Measurements from ENCODE around the gene CTNNBIP1.

The CTNNBIP1 gene

GRCh38 chr1:9874959-9875635 lies 35.0 kb downstream of the CTNNBIP1 start:
- DNase-seq = peak; percentile 18 to 64 (median 50)

DNA sequence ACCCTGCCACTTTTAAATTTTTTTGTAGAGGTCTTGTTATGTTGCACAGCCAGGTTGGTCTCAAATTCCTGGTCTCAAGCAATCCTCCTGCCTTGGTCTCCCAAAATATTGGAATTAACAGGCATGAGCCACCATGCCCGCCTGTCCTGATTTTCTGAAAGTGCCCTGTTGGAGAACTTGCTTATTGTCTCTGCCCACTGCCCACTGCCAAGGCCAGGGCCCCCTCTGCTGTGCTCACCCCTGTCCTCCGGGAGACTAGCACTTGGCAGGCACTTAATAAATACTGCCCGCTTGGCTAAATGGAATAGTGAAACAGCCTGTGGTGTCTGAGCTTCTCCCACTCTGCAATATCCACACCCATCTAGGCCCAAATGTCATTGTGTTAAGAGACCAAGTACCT lies 35.7 kb downstream of the CTNNBIP1 start:
- DNase-seq = no peak

- no peak for DNase-seq
These were observed 36.1 kb downstream of the CTNNBIP1 start for GRCh38 chr1:9873992-9874391.

- DNase-seq = no peak
These were observed 36.7 kb downstream of the CTNNBIP1 start for GRCh38 chr1:9873385-9873784.

- DNase-seq = no peak
These were observed 37.5 kb downstream of the CTNNBIP1 start for GRCh38 chr1:9872430-9873165.

GRCh38 chr1:9871707-9872425 lies 38.2 kb downstream of the CTNNBIP1 start:
- no peak for DNase-seq

GRCh38 chr1:9871021-9871420 lies 39.0 kb downstream of the CTNNBIP1 start:
- no peak for DNase-seq

GRCh38 chr1:9870572-9870971 lies 39.5 kb downstream of the CTNNBIP1 start:
- no peak for DNase-seq

GRCh38 chr1:9869831-9870251 lies 40.2 kb downstream of the CTNNBIP1 start:
- DNase-seq = no peak

DNA sequence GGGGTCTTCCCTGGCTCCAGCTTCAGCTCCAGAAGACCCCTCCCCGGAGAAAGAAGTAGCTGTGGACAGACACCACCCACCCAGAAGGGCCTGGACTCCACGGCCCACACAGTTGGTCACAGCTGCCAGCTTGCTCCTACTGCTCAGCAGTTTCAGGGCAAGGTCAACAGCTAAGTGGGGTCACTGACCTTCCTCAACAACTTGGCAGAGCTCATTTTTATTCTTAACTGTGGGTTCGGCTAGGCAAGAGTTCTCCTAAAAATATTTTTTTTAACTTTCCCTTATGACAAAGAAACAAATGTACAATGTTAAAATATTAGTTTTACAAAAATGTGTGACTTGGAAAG lies 41.9 kb downstream of the CTNNBIP1 start:
- DNase-seq = no peak

- peak; percentile 77 to 91 (median 88) for DNase-seq
These were observed 42.4 kb downstream of the CTNNBIP1 start for GRCh38 chr1:9867408-9868243.

DNA sequence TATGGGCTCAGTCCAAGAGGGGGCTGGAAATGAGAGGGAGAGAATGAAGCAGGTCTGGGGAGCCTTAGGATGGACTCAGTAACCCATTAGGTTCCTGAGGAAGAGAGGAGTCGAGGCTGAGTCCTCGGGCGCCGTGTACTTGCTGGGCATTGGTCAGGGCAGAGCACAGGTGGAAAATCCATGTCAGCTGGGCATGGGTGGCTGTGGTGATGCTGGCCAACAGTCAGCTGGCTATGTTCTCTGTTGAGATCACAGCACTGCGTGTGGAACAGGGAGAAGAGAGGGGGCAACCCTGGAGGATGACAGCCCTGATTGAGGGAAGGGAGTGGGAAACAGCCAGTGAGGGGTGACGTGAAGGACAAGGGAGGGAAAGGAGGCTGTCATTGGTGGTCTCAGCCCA lies 43.2 kb downstream of the CTNNBIP1 start:
- no peak for DNase-seq

GRCh38 chr1:9865724-9866123 lies 44.3 kb downstream of the CTNNBIP1 start:
- DNase-seq = no peak

DNA sequence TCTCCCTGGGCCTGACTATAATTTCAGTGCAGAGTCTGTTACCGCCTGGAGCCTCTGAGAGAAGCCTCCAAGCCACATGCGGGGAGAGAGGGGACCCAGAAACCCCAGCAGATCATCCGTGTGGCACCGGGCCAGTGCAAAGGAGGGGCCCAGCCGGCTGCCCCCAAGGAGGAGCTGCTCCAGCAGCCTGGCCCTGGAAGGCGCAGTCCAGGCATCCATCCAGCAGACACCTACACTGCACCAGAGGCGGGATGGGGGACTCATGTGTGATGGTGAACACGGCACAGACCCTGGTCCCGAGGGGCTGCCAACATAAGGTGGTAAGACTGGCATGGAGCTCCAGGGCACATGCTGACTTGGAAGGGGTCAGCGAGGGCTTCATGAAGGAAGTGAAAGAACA lies 46.7 kb downstream of the CTNNBIP1 start:
- DNase-seq = no peak

DNA sequence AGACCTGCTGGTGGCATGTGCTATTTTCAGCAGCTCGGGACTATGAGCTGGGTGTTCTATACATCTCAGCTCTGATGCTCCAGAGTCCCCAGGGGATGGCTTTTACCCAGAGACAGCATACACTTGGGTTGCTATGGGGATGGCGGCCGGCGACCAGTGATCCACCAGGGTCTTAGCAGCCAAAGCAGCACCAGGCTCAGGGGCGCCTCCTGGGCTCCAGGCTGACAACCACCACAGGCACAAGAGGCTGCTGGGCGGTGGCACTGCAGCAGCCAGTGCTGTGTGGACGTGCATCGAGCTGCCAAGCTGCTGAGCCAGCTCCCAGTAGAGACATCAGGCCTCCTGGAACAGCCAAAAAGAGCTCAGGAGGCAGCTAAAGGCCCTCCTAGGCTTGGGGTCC lies 48.7 kb downstream of the CTNNBIP1 start:
- DNase-seq = no peak

GRCh38 chr1:9860887-9861286 lies 49.2 kb downstream of the CTNNBIP1 start:
- DNase-seq = no peak

- DNase-seq = no peak
These were observed 50.6 kb downstream of the CTNNBIP1 start for GRCh38 chr1:9859281-9860014.

GRCh38 chr1:9858293-9859035 lies 51.6 kb downstream of the CTNNBIP1 start:
- no peak for DNase-seq

- no peak for DNase-seq
These were observed 54.9 kb downstream of the CTNNBIP1 start for GRCh38 chr1:9855186-9855585.

DNA sequence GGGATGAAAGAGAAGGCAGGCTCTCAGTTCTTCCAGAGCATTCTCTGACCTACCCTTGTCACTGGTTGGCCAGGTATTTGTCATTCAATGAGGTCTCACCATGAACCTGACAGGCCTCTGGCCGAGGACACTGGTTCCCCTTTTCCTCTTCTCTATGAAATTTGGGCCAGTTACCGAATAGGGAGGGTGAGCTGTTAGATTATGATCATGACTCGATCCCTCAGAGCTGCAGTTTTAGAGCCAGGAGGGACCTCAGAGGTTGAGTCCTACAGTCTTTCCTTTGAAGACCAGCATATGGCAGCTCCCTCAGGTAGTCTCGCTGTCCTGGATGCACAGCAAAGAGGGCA lies 56.8 kb downstream of the CTNNBIP1 start:
- no peak for DNase-seq

DNA sequence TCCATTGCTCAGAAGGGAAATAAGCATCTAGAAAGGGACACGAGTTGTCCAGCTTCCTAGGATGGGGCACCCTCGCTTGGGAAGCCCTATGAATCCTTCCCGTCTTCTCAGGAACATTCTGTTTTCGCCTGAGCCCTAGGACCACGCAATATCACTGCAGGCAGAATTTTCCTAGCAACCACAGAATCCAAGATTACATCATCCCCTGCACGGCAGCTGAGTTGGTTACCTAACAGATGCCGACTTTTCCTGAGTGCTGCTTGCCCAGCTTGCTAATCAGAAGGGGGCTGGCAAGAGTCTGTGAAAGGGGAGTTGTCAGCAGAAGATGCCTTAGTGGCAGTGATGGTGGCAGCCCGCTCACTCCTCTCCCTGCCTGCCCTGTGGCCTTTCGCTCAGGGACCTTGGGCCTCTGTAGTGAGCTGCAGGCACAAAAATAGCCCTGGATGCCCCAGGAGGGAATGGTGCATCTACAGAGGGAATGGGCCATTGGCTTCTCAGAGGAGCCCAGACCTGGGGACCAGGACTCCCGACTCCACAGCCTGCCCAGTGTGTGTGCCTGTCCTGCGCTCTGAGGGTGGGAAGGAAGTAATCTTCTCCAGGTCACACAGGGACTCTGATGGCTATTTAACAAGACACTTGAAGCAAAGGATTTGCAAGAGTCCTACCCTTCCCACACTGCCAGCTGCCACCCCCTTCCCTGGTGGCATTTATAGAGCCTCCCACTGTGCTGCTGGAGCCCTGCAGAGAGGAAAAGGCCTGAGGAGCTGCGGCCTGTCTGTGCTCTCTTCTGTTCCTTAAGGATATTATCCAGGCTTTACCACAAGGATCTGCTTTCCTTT lies 57.4 kb downstream of the CTNNBIP1 start:
- no peak for DNase-seq

Data from activated naive CD4-positive, alpha-beta T cell (primary cell).